ENCODE results near the gene NSUN7.

DNA sequence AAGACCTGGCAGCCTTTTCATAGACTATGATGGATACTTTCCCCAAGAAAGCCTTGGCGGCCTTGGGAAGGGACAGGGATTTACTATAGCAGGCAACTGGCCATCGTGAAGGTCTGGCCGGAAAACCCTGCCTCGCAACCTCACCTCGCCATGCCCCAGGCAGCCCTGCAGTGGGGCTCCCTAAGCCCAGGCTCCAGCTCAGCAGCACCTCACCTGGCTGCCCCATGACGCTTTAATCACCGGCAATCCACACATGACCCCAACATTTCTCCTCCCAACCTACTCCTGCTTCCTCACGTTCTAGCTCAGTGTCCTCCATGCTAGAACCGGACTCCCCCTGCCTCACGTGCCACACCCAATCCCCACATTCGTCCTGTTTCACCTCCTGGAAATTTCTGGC is 82.4 kb downstream of the NSUN7 start:
- TF ChIP-seq, protein P1, sequence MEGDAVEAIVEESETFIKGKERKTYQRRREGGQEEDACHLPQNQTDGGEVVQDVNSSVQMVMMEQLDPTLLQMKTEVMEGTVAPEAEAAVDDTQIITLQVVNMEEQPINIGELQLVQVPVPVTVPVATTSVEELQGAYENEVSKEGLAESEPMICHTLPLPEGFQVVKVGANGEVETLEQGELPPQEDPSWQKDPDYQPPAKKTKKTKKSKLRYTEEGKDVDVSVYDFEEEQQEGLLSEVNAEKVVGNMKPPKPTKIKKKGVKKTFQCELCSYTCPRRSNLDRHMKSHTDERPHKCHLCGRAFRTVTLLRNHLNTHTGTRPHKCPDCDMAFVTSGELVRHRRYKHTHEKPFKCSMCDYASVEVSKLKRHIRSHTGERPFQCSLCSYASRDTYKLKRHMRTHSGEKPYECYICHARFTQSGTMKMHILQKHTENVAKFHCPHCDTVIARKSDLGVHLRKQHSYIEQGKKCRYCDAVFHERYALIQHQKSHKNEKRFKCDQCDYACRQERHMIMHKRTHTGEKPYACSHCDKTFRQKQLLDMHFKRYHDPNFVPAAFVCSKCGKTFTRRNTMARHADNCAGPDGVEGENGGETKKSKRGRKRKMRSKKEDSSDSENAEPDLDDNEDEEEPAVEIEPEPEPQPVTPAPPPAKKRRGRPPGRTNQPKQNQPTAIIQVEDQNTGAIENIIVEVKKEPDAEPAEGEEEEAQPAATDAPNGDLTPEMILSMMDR (conservative IDR thresholded peaks at IDR 0.05 in 1 of 2, IDR thresholded peaks at IDR 0.05 in 1 of 2; ENCODE audit: low read depth in 1 of 2, low read length in 2 of 2) = no peak
- no peak for TF ChIP-seq EZH2 (IDR thresholded peaks at IDR 0.05; ENCODE audit: low read length, missing control alignments)

Measured in fibroblast of lung (primary cell).